Measurements from ENCODE around the gene ABHD12. TPM values are rescaled to one million over a fixed set of nuclear protein-coding genes. Genes with fewer than 3 reads are reported as not detected.

The ABHD12 gene
- total and polyA plus RNA-seq, 2 experiments from 2014 or later = 69.5 to 187 TPM

GRCh38 chr20:25380945-25381614, 9.6 kb downstream of the ABHD12 start:
- peaks cover 96% of the 10 kb centered on the region for H3K79me2 ChIP-seq
- H3K27me3 ChIP-seq = no peaks in the 10 kb centered on the region
- no peak overlapping the region for H3K4me2 ChIP-seq
- no peaks in the 10 kb centered on the region for H3K9me3 ChIP-seq (ENCODE audit: low read depth)
- no peak for DNase-seq (ENCODE audit: low spot score)
- peaks cover 10% of the 10 kb centered on the region for H4K20me1 ChIP-seq (ENCODE audit: insufficient read depth, poor library complexity, severe bottlenecking)
- WGBS (ENCODE audit: low lambda C conversion rate, missing lambda C conversion rate) = 80% methylated on average over 7 of the region's 7 CpGs
- H3K4me3 ChIP-seq = no peak overlapping the region
- peaks cover 20% of the 10 kb centered on the region for H3K4me1 ChIP-seq (ENCODE audit: insufficient read depth)
- no peaks in the 10 kb centered on the region for H3K36me3 ChIP-seq (replicated peaks; ENCODE audit: insufficient read depth, low read depth)
- TF ChIP-seq CTCF (IDR thresholded peaks at IDR 0.05; ENCODE audit: poor library complexity) (no peak), EZH2phosphoT487 (IDR thresholded peaks at IDR 0.05; ENCODE audit: low read depth, severe bottlenecking, unreplicated experiment) (no peak), EZH2 (IDR thresholded peaks at IDR 0.05; ENCODE audit: borderline replicate concordance) (no peak)
- H2AFZ ChIP-seq = no peak overlapping the region
- H3K9me2 ChIP-seq (replicated peaks; ENCODE audit: insufficient read depth) = no peaks in the 10 kb centered on the region
- H3K27ac ChIP-seq = peak overlapping the region; percentile 29

GRCh38 chr20:25378884-25379733, 11.5 kb downstream of the ABHD12 start:
- H2AFZ ChIP-seq = no peak overlapping the region
- H3K4me1 ChIP-seq (ENCODE audit: insufficient read depth) = peaks cover 20% of the 10 kb centered on the region
- 75% methylated on average over 10 of the region's 10 CpGs for WGBS (ENCODE audit: low lambda C conversion rate, missing lambda C conversion rate)
- H3K36me3 ChIP-seq (replicated peaks; ENCODE audit: insufficient read depth, low read depth) = no peaks in the 10 kb centered on the region
- TF ChIP-seq EZH2phosphoT487 (IDR thresholded peaks at IDR 0.05; ENCODE audit: low read depth, severe bottlenecking, unreplicated experiment) = no peak
- TF ChIP-seq EZH2 (IDR thresholded peaks at IDR 0.05; ENCODE audit: borderline replicate concordance) = no peak
- H3K27ac ChIP-seq = peak overlapping the region; percentile 88
- no peaks in the 10 kb centered on the region for H3K9me3 ChIP-seq (ENCODE audit: low read depth)
- no peak for DNase-seq (ENCODE audit: low spot score)
- H3K4me3 ChIP-seq = no peak overlapping the region
- H3K79me2 ChIP-seq = peaks cover 95% of the 10 kb centered on the region
- H4K20me1 ChIP-seq (ENCODE audit: insufficient read depth, poor library complexity, severe bottlenecking) = peaks cover 10% of the 10 kb centered on the region
- H3K9me2 ChIP-seq (replicated peaks; ENCODE audit: insufficient read depth) = no peaks in the 10 kb centered on the region
- H3K27me3 ChIP-seq = no peaks in the 10 kb centered on the region
- H3K4me2 ChIP-seq = peak overlapping the region; percentile 62

DNA sequence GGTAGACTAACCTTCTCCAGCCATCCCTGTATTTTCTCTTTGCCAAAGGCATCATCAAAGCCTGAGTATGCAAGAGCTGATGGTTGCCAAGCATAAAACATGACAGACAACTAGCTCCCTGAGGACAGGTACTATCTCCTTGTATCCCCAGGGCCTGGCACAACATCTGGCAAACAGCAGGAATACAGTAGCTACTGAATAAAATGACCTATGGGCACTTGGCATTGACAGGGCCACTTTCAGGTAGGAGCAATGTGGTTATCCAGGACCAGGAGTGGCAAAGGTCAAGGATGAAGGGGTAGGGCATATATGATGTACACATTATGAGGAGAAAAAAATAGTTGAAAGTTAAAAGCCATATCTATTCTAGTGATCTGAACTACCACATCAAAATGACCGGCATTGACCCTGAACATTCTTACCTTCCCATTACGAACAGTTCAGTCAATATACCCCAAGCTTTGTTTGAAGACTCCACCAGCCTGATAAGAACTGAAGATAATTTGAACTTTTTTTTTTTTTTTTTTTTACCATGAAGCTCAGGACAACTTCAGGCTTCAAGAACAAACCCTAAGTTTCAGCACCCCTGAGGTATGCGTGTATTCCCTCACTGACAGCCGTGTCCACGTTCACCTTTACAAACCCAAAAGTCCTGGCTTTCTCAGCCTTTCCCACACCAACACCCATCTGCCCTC, 12.3 kb downstream of the ABHD12 start:
- Histone ChIP-seq H3K79me2 (peaks cover 95% of the 10 kb centered on the region), H3K27me3 (no peaks in the 10 kb centered on the region), H4K20me1 (ENCODE audit: insufficient read depth, poor library complexity, severe bottlenecking) (peaks cover 10% of the 10 kb centered on the region), H3K27ac (peak overlapping the region; percentile 88), H3K36me3 (replicated peaks; ENCODE audit: insufficient read depth, low read depth) (no peaks in the 10 kb centered on the region), H3K9me3 (ENCODE audit: low read depth) (no peaks in the 10 kb centered on the region), H3K4me1 (ENCODE audit: insufficient read depth) (peaks cover 20% of the 10 kb centered on the region), H2AFZ (no peak overlapping the region), H3K9me2 (replicated peaks; ENCODE audit: insufficient read depth) (no peaks in the 10 kb centered on the region), H3K4me2 (peak overlapping the region; percentile 62), H3K4me3 (no peak overlapping the region)
- DNase-seq (ENCODE audit: low spot score) = no peak
- no peak for TF ChIP-seq CTCF (IDR thresholded peaks at IDR 0.05; ENCODE audit: poor library complexity)
- TF ChIP-seq EZH2 (IDR thresholded peaks at IDR 0.05; ENCODE audit: borderline replicate concordance) = no peak
- TF ChIP-seq EZH2phosphoT487 (IDR thresholded peaks at IDR 0.05; ENCODE audit: low read depth, severe bottlenecking, unreplicated experiment) = no peak
- WGBS (ENCODE audit: low lambda C conversion rate, missing lambda C conversion rate) = 74% methylated on average over 5 of the region's 5 CpGs
